ENCODE data around the gene CADPS2. TPM values are rescaled to one million over a fixed set of nuclear protein-coding genes. Genes with fewer than 3 reads are reported as not detected.

Gene CADPS2
- total RNA-seq, 1 experiment from 2014 or later: 16.4 TPM

GRCh38 chr7:122379491-122379890 is 506.8 kb downstream of the CADPS2 start:
- H3K27me3 Mint-ChIP-seq (ENCODE audit: unreplicated experiment): no peaks in the 10 kb centered on the region
- TF ChIP-seq CTCF (IDR thresholded peaks at IDR 0.05; ENCODE audit: unreplicated experiment): no peak
- no peak for DNase-seq
- no TSS peak for BruUV-seq (replicated peaks)
- no peaks in the 10 kb centered on the region for H3K9me3 Mint-ChIP-seq (ENCODE audit: low read depth, unreplicated experiment)
- no peak overlapping the region for H3K4me3 Mint-ChIP-seq (ENCODE audit: low read depth, unreplicated experiment)
- intact Hi-C loops (cut with micrococcal nuclease; ENCODE audit: unreplicated experiment): no loop called here
- no peaks in the 10 kb centered on the region for H3K4me1 Mint-ChIP-seq (ENCODE audit: low read depth, unreplicated experiment)
- H3K36me3 Mint-ChIP-seq (ENCODE audit: insufficient read depth, unreplicated experiment): no peaks in the 10 kb centered on the region
- CTCF ChIA-PET: no interaction called here
- no peak overlapping the region for H3K27ac Mint-ChIP-seq (ENCODE audit: unreplicated experiment)

- intact Hi-C loops (cut with micrococcal nuclease; ENCODE audit: unreplicated experiment): no loop called here
- no peaks in the 10 kb centered on the region for H3K9me3 Mint-ChIP-seq (ENCODE audit: low read depth, unreplicated experiment)
- no peaks in the 10 kb centered on the region for H3K27me3 Mint-ChIP-seq (ENCODE audit: unreplicated experiment)
- CTCF ChIA-PET: interaction anchor here (1.2 kb wide), 1 partner anchor 53 kb away, joined by 6 read pairs; no protein-coding TSS in a partner anchor
- H3K27ac Mint-ChIP-seq (ENCODE audit: unreplicated experiment): no peak overlapping the region
- H3K36me3 Mint-ChIP-seq (ENCODE audit: insufficient read depth, unreplicated experiment): no peaks in the 10 kb centered on the region
- no TSS peak for BruUV-seq (replicated peaks)
- H3K4me3 Mint-ChIP-seq (ENCODE audit: low read depth, unreplicated experiment): no peak overlapping the region
- no peaks in the 10 kb centered on the region for H3K4me1 Mint-ChIP-seq (ENCODE audit: low read depth, unreplicated experiment)
- no peak for DNase-seq
- TF ChIP-seq CTCF (IDR thresholded peaks at IDR 0.05; ENCODE audit: unreplicated experiment): no peak
These were observed 516.5 kb downstream of the CADPS2 start for GRCh38 chr7:122369756-122370155.

- DNase-seq: no peak
- no peak for TF ChIP-seq CTCF (IDR thresholded peaks at IDR 0.05; ENCODE audit: unreplicated experiment)
- no peaks in the 10 kb centered on the region for H3K9me3 Mint-ChIP-seq (ENCODE audit: low read depth, unreplicated experiment)
- no TSS peak for BruUV-seq (replicated peaks)
- H3K27ac Mint-ChIP-seq (ENCODE audit: unreplicated experiment): no peak overlapping the region
- no peaks in the 10 kb centered on the region for H3K27me3 Mint-ChIP-seq (ENCODE audit: unreplicated experiment)
- intact Hi-C loops (cut with micrococcal nuclease; ENCODE audit: unreplicated experiment): no loop called here
- no peaks in the 10 kb centered on the region for H3K36me3 Mint-ChIP-seq (ENCODE audit: insufficient read depth, unreplicated experiment)
- H3K4me1 Mint-ChIP-seq (ENCODE audit: low read depth, unreplicated experiment): no peaks in the 10 kb centered on the region
- CTCF ChIA-PET: no interaction called here
- H3K4me3 Mint-ChIP-seq (ENCODE audit: low read depth, unreplicated experiment): no peak overlapping the region
These were observed 521.4 kb downstream of the CADPS2 start for GRCh38 chr7:122364761-122365280.

GRCh38 chr7:122363144-122363543 is 523.1 kb downstream of the CADPS2 start:
- Mint-ChIP-seq H3K4me1 (ENCODE audit: low read depth, unreplicated experiment) (no peaks in the 10 kb centered on the region), H3K4me3 (ENCODE audit: low read depth, unreplicated experiment) (no peak overlapping the region), H3K9me3 (ENCODE audit: low read depth, unreplicated experiment) (no peaks in the 10 kb centered on the region), H3K36me3 (ENCODE audit: insufficient read depth, unreplicated experiment) (no peaks in the 10 kb centered on the region), H3K27ac (ENCODE audit: unreplicated experiment) (no peak overlapping the region), H3K27me3 (ENCODE audit: unreplicated experiment) (no peaks in the 10 kb centered on the region)
- no TSS peak for BruUV-seq (replicated peaks)
- DNase-seq: no peak
- TF ChIP-seq CTCF (IDR thresholded peaks at IDR 0.05; ENCODE audit: unreplicated experiment): no peak
- CTCF ChIA-PET: no interaction called here
- intact Hi-C loops (cut with micrococcal nuclease; ENCODE audit: unreplicated experiment): no loop called here

Data from Calu3 (cell line).